ENCODE measurements around the gene BABAM2. TPM values are rescaled to one million over a fixed set of nuclear protein-coding genes. Genes with fewer than 3 reads are reported as not detected.

Gene BABAM2
- total RNA-seq, 2 donors from 2014 or later, result 36.4 to 40.9 TPM

GRCh38 chr2:28338046-28338817 is 447.7 kb downstream of the BABAM2 start:
- no peak overlapping the region for H3K4me3 ChIP-seq (ENCODE audit: low read length)
- Mint-ChIP-seq H3K4me1 (peaks cover 25% of the 10 kb centered on the region), H3K27me3 (ENCODE audit: insufficient read depth) (no peaks in the 10 kb centered on the region), H3K36me3 (ENCODE audit: low read depth) (no peaks in the 10 kb centered on the region), H3K4me3 (no peak overlapping the region), H3K9me3 (no peaks in the 10 kb centered on the region), H3K27ac (peak overlapping the region; percentile 60)
- TF ChIP-seq CTCF (conservative IDR thresholded peaks at IDR 0.05), result no peak
- DNase-seq, result no peak
- no peak overlapping the region for H3K9ac ChIP-seq (ENCODE audit: extremely low read depth, low read length, poor library complexity, severe bottlenecking)
- peak overlapping the region; percentile 95 for H3K27ac ChIP-seq (ENCODE audit: low read depth, low read length)
- 62 to 80% methylated on average over 14 of the region's 14 CpGs for WGBS, 2 experiments (ENCODE audit: insufficient coverage in 1 of 2, insufficient read length in 1 of 2)
- no peaks in the 10 kb centered on the region for H3K9me3 ChIP-seq (ENCODE audit: control insufficient read depth, low read length)
- H3K4me1 ChIP-seq (ENCODE audit: control insufficient read depth, insufficient read depth, low read length), result peaks cover 4% of the 10 kb centered on the region
- H3K27me3 ChIP-seq (ENCODE audit: control insufficient read depth, insufficient read depth, low read length, poor library complexity, severe bottlenecking), result no peaks in the 10 kb centered on the region
- no peaks in the 10 kb centered on the region for H3K36me3 ChIP-seq (ENCODE audit: control insufficient read depth, insufficient read depth, low read length)

DNA sequence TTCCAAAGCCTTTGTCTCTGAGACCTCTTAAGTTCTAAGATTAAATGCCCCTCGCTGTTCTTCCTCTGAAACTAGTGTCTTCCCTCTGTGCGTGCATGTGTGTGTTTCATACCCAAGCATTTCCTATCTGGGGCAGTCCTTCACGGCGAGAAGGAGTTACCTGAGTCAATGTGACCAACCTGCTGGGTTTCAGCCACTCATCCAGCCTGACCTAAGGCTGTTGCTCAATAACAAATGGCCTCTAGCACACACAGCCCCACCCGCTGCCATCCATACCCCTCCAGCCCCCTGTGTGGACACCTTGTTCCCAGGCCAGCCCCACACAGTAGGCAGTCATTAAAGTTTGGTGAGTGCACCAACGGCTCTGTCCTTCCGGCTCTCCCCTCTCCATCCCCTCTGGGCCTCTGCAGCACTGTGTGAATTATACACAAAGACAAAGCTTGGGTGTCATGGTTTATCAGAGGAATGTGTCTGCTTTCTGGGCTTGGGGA is 448.3 kb downstream of the BABAM2 start:
- Histone ChIP-seq H3K27ac (ENCODE audit: low read depth, low read length) (peak overlapping the region; percentile 95), H3K4me3 (ENCODE audit: low read length) (no peak overlapping the region), H3K9me3 (ENCODE audit: control insufficient read depth, low read length) (no peaks in the 10 kb centered on the region), H3K36me3 (ENCODE audit: control insufficient read depth, insufficient read depth, low read length) (no peaks in the 10 kb centered on the region), H3K9ac (ENCODE audit: extremely low read depth, low read length, poor library complexity, severe bottlenecking) (no peak overlapping the region), H3K27me3 (ENCODE audit: control insufficient read depth, insufficient read depth, low read length, poor library complexity, severe bottlenecking) (no peaks in the 10 kb centered on the region), H3K4me1 (ENCODE audit: control insufficient read depth, insufficient read depth, low read length) (peaks cover 4% of the 10 kb centered on the region)
- Mint-ChIP-seq H3K27me3 (ENCODE audit: insufficient read depth) (no peaks in the 10 kb centered on the region), H3K4me3 (no peak overlapping the region), H3K9me3 (no peaks in the 10 kb centered on the region), H3K4me1 (peaks cover 26% of the 10 kb centered on the region), H3K27ac (peak overlapping the region; percentile 60), H3K36me3 (ENCODE audit: low read depth) (no peaks in the 10 kb centered on the region)
- DNase-seq, result no peak
- 80 to 88% methylated on average over 5 to 7 of the region's 7 CpGs for WGBS, 2 experiments (ENCODE audit: insufficient coverage in 1 of 2, insufficient read length in 1 of 2)
- no peak for TF ChIP-seq CTCF (conservative IDR thresholded peaks at IDR 0.05)

DNA sequence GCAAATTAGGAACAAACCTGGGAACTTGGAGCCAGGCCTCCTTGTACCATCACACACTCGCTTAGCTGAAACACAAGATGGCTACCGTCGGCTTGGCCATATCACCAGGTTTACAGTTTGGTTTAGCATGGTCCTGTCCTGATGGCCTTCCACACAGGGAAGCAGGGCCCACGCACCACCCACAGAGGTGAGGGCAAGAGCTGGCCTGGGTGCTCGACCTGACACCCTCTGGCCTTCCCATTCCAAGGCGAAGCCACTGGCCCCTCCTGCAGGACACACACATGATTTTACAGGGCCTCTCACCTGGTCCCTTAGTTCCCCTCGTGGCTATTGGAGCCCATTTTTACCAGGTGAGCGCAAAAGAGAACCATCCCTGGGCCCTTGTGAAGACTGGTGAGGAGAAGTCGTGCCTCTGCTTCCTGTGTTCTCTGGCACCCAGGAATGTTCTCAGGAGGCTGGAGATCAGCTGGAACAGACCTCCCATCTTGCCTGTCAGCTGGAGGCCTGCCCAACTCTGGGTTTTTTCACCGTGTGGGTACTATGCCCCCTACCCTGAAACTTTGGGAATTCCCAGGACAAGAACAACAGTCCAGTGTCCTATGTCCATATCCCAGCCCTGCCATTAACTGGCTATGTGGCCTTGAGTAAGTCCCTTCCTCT is 449.1 kb downstream of the BABAM2 start:
- Histone ChIP-seq H3K4me1 (ENCODE audit: control insufficient read depth, insufficient read depth, low read length) (peaks cover 4% of the 10 kb centered on the region), H3K36me3 (ENCODE audit: control insufficient read depth, insufficient read depth, low read length) (no peaks in the 10 kb centered on the region), H3K27me3 (ENCODE audit: control insufficient read depth, insufficient read depth, low read length, poor library complexity, severe bottlenecking) (no peaks in the 10 kb centered on the region), H3K9me3 (ENCODE audit: control insufficient read depth, low read length) (no peaks in the 10 kb centered on the region), H3K4me3 (ENCODE audit: low read length) (no peak overlapping the region), H3K27ac (ENCODE audit: low read depth, low read length) (peak overlapping the region; percentile 95), H3K9ac (ENCODE audit: extremely low read depth, low read length, poor library complexity, severe bottlenecking) (no peak overlapping the region)
- H3K9me3 Mint-ChIP-seq, result no peaks in the 10 kb centered on the region
- H3K27ac Mint-ChIP-seq, result peak overlapping the region; percentile 60
- DNase-seq, result no peak
- WGBS, 2 experiments (ENCODE audit: insufficient coverage in 1 of 2, insufficient read length in 1 of 2), result 92 to 93% methylated on average over 5 to 10 of the region's 10 CpGs
- no peak overlapping the region for H3K4me3 Mint-ChIP-seq
- peak; percentile 21 for TF ChIP-seq CTCF (conservative IDR thresholded peaks at IDR 0.05)
- peaks cover 26% of the 10 kb centered on the region for H3K4me1 Mint-ChIP-seq
- no peaks in the 10 kb centered on the region for H3K27me3 Mint-ChIP-seq (ENCODE audit: insufficient read depth)
- no peaks in the 10 kb centered on the region for H3K36me3 Mint-ChIP-seq (ENCODE audit: low read depth)

All from endodermal cell (in vitro differentiated cells).